Peyer's patch (tissue), 4 donors: Measurements from ENCODE around the gene AHCYL2.
"Not testable (repeated sequence)": the region's sequence is repeated elsewhere in the genome, so short reads cannot be mapped to it uniquely, and the experiment has no call there.

Experiments used
- POLR2A ChIP-seq, 2 donors: fragments of 450-650 bp; IDR thresholded peaks; one replicate each; pipeline ENCODE4 v1.5.1; 2017; ENCODE audit warnings: antibody characterized with exemption in 2 of 2, mild to moderate bottlenecking in 2 of 2, moderate library complexity in 2 of 2
- TF ChIP-seq, protein P1 (sequence below), 6 experiments: fragments of 450-650 bp in 4 of 6; fragments of 200-600 bp in 2 of 6; sonication (generic) in 1 of 6; IDR thresholded peaks; one replicate each; pipeline ENCODE4 v1.5.1; 2017 to 2019; ENCODE audit warnings: antibody characterized with exemption in 6 of 6, mild to moderate bottlenecking in 3 of 6, moderate library complexity in 1 of 6

DNA sequence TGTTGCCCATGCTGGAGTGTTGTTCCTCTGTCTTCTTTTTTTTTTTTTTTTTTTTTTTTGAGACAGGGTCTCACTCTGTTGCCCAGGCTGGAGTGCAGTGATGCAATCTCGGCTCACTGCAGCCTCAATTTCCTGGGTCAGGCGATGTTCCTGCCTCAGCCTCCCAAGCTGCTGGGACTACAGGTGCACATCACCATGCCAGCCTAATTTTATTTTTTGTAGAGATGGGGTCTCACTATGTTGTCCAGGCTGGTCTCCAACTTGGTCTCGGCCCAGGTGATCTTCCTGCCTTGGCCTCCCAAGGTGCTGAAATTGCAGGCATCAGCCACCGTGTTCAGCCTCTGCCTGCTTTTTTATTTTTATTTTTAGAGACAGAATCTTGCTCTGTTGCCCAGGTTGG, 5.7 kb upstream of the AHCYL2 start:
- TF ChIP-seq, protein P1, sequence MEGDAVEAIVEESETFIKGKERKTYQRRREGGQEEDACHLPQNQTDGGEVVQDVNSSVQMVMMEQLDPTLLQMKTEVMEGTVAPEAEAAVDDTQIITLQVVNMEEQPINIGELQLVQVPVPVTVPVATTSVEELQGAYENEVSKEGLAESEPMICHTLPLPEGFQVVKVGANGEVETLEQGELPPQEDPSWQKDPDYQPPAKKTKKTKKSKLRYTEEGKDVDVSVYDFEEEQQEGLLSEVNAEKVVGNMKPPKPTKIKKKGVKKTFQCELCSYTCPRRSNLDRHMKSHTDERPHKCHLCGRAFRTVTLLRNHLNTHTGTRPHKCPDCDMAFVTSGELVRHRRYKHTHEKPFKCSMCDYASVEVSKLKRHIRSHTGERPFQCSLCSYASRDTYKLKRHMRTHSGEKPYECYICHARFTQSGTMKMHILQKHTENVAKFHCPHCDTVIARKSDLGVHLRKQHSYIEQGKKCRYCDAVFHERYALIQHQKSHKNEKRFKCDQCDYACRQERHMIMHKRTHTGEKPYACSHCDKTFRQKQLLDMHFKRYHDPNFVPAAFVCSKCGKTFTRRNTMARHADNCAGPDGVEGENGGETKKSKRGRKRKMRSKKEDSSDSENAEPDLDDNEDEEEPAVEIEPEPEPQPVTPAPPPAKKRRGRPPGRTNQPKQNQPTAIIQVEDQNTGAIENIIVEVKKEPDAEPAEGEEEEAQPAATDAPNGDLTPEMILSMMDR (IDR thresholded peaks at IDR 0.05), result not testable (repeated sequence)
- not testable (repeated sequence) for TF ChIP-seq POLR2A (IDR thresholded peaks at IDR 0.05)
